Measurements from ENCODE around the gene MAGIX.

GRCh38 chrX:49153467-49153866 is 9.1 kb upstream of the MAGIX start:
- no peak for TF ChIP-seq CTCF (IDR thresholded peaks at IDR 0.05)
- no peak for TF ChIP-seq RXRA (IDR thresholded peaks at IDR 0.05; ENCODE audit: borderline replicate concordance, low read depth)
- TF ChIP-seq, protein P1, sequence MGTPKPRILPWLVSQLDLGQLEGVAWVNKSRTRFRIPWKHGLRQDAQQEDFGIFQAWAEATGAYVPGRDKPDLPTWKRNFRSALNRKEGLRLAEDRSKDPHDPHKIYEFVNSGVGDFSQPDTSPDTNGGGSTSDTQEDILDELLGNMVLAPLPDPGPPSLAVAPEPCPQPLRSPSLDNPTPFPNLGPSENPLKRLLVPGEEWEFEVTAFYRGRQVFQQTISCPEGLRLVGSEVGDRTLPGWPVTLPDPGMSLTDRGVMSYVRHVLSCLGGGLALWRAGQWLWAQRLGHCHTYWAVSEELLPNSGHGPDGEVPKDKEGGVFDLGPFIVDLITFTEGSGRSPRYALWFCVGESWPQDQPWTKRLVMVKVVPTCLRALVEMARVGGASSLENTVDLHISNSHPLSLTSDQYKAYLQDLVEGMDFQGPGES (IDR thresholded peaks at IDR 0.05; ENCODE audit: low read depth, low read length), result no peak
- TF ChIP-seq GATA2 (CRISPR knock-in tag; IDR thresholded peaks at IDR 0.05), result no peak
- no peak for TF ChIP-seq RAD21 (IDR thresholded peaks at IDR 0.05; ENCODE audit: low read length)
- TF ChIP-seq JUND (IDR thresholded peaks at IDR 0.05), result no peak
- no peak for TF ChIP-seq TEAD4 (IDR thresholded peaks at IDR 0.05; ENCODE audit: borderline replicate concordance, insufficient read depth)
- TF ChIP-seq ZBTB33 (IDR thresholded peaks at IDR 0.05; ENCODE audit: borderline replicate concordance, low read depth), result no peak
- no peak for TF ChIP-seq NRF1 (IDR thresholded peaks at IDR 0.05; ENCODE audit: low read depth, low read length)
- TF ChIP-seq EP300 (IDR thresholded peaks at IDR 0.05; ENCODE audit: borderline replicate concordance in 1 of 2, low read depth in 1 of 2, low read length in 1 of 2), result no peak
- TF ChIP-seq, protein P2, sequence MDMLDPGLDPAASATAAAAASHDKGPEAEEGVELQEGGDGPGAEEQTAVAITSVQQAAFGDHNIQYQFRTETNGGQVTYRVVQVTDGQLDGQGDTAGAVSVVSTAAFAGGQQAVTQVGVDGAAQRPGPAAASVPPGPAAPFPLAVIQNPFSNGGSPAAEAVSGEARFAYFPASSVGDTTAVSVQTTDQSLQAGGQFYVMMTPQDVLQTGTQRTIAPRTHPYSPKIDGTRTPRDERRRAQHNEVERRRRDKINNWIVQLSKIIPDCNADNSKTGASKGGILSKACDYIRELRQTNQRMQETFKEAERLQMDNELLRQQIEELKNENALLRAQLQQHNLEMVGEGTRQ (IDR thresholded peaks at IDR 0.05; ENCODE audit: borderline replicate concordance, low read depth, low read length), result no peak

Measured in SK-N-SH (cell line).